GM12872 (cell line): ENCODE data around the gene GALNT6.
A peak's percentile ranks its signal among the peaks of the same experiment; 100 is the strongest.

Experiments
- CTCF ChIP-seq: IDR thresholded peaks from 3 replicates; pipeline ENCODE4 v1.5.1; 2011; ENCODE audit warnings: low read depth, mild to moderate bottlenecking, low read length, moderate library complexity; ENCODE audit not compliant: insufficient read depth

GALNT6 gene

DNA sequence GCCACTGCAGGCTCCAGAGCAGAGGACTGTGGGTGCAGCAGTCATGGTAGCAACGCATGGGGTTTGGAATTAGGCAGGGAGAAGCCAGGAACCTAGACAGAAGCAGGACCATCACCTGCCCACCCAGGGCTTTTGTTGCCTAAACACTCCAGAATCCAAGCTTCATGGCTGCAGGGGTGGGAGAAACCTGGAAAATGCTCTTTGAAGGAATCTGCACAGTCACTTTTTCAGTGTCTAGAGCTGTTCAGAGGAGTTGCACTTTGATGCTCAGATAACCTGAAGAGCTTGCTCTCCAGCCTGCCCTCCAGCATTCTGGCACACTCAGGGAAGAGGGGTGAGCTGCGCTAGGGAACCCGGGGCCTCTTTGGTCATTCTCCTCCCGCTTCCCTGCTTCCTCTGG, 43.1 kb downstream of the GALNT6 start:
- TF ChIP-seq CTCF: no peak

- no peak for TF ChIP-seq CTCF
Measured at GRCh38 chr12:51346581-51346980, 44.6 kb downstream of the GALNT6 start, which contains the start of gene CELA1. TSS of gene CELA1 (minus strand) at chr12:51346679. CDS start at chr12:51346638, 41 bp downstream.

GRCh38 chr12:51345681-51346080, 45.5 kb downstream of the GALNT6 start:
- TF ChIP-seq CTCF: no peak

DNA sequence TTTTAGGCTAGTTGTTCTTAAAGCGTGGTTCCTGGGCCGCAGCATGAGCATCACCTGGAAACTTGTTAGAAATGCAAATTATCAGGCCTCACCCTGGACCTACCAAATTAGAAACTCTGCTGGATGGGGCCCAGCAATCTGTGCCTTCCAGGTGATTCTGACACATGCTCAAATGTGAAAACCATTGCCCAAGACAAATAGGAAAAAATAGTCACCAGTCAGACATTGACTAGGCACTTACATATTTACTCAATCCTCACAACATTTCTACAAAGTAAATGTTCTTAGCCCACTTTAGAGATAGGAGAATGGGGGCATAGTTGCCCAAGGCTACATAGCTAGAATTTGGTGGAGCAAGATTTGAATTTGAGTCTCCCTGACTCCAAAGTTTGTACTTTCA, 48.0 kb downstream of the GALNT6 start:
- TF ChIP-seq CTCF: no peak

DNA sequence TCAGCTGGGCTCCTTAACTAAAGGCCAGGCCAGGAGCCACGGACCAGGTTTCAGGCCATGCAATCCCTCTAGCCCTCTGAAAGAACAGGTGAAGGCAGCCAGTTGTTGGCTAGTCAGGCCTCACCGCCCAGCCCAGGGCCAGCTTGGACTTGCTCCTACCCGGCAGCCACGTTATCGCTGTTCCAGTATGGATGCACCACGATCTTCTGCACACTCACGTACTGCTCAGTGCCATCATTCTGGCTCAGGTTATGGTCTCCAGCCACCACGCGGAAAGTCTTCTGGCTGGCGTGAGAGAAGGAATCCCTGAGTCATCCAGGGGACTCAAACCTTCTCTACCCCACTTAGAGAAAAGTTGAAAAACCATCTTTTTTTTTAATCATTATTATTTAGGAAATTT, 48.8 kb downstream of the GALNT6 start:
- TF ChIP-seq CTCF: no peak

DNA sequence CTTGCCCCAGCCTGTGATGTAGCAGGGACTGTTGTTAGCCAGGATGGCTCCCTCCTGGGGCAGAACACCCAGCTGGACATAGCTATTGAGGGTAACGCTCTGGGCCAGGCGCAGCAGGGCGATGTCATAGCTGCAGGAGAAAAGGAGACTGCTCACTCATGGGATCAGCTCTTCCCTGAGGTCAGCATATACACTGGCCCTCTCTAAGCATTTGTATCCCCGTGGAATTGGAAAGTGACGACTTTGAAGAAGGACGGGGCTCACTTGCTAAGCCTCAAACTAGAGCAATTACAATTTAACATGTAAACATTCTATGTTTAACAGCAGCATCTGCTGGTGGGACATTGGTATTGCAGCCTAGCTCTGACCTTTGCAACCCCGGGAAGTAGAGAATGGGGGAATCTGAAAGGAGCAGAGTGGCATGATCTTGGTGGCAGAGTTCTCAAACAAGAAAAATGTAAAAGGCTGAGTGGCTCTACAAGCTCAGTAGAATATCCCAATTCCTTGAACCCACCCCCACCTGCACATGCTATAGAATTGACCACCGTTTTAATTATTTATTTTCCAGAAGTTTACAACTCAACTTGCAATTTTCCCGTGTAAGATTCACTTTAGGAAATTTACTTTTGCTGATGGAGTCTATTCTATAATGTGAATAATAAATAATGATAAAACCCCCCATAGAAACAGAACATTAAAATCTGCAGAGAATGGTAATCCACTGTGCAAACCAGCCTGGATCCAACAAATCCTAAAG, 49.8 kb downstream of the GALNT6 start:
- peak; percentile 100 for TF ChIP-seq CTCF

GRCh38 chr12:51339750-51340149, 51.5 kb downstream of the GALNT6 start:
- no peak for TF ChIP-seq CTCF
